HepG2 (cell line): Measurements from ENCODE around the gene GALNT15. TPM values are rescaled to one million over a fixed set of nuclear protein-coding genes. Genes with fewer than 3 reads are reported as not detected.

Experiments used
- AHDC1 ChIP-seq: sonication (generic); formaldehyde crosslinking; IDR thresholded peaks from 2 replicates; pipeline ENCODE4 v1.5.1; 2020; ENCODE audit warnings: mild to moderate bottlenecking, missing genetic modification reagents, borderline replicate concordance
- ARHGAP35 ChIP-seq: sonication (generic); formaldehyde crosslinking; IDR thresholded peaks from 2 replicates; pipeline ENCODE4 v1.9.0; 2022; ENCODE audit warnings: mild to moderate bottlenecking, inconsistent platforms, moderate library complexity, missing genetic modification reagents, borderline replicate concordance
- ARID3A ChIP-seq: IDR thresholded peaks from 2 replicates; pipeline ENCODE4 v1.6.1; 2012; ENCODE audit warnings: low read depth, low read length, improper control_type of control experiment
- BCL6 ChIP-seq: IDR thresholded peaks from 2 replicates; pipeline ENCODE4 v1.6.1; 2016; ENCODE audit warnings: missing genetic modification reagents, missing compliant biosample characterization
- CSRNP2 ChIP-seq: sonication (generic); formaldehyde crosslinking; conservative IDR thresholded peaks from 2 replicates; pipeline ENCODE4 v1.8.0; 2022; ENCODE audit warnings: low read depth, missing genetic modification reagents
- FOXC1 ChIP-seq: sonication (generic); formaldehyde crosslinking; IDR thresholded peaks from 2 replicates; pipeline ENCODE4 v1.8.0; 2022; ENCODE audit warnings: mild to moderate bottlenecking, missing genetic modification reagents, borderline replicate concordance
- IRF2 ChIP-seq: IDR thresholded peaks from 2 replicates; pipeline ENCODE4 v1.6.1; 2018; ENCODE audit warnings: missing genetic modification reagents, missing compliant biosample characterization
- MIXL1 ChIP-seq: IDR thresholded peaks from 2 replicates; pipeline ENCODE4 v1.6.1; 2016
- NR2F1 ChIP-seq, 2 experiments: fragments of 450-650 bp in 1 of 2; formaldehyde crosslinking in 1 of 2; IDR thresholded peaks; 2 replicates each; pipeline versions ENCODE4 v1.5.0 to v1.6.1; 2016 to 2020; ENCODE audit warnings: mild to moderate bottlenecking in 1 of 2, missing compliant biosample characterization in 1 of 2, missing genetic modification reagents in 1 of 2, moderate library complexity in 1 of 2
- RELA ChIP-seq: sonication (generic); formaldehyde crosslinking; IDR thresholded peaks from 2 replicates; pipeline ENCODE4 v1.4.0; 2020; ENCODE audit warnings: missing genetic modification reagents
- SOX13 ChIP-seq, 3 experiments: fragments of 450-650 bp in 1 of 3; sonication (generic) in 1 of 3; formaldehyde crosslinking in 1 of 3; IDR thresholded peaks in 2 of 3; conservative IDR thresholded peaks in 1 of 3; 2 replicates each; pipeline versions ENCODE4 v1.5.0 to v1.6.1; 2016 to 2020; ENCODE audit warnings: antibody characterized with exemption in 1 of 3, mild to moderate bottlenecking in 1 of 3, missing compliant biosample characterization in 1 of 3, missing genetic modification reagents in 1 of 3, moderate library complexity in 1 of 3
- SP2 ChIP-seq: sonication (generic); formaldehyde crosslinking; IDR thresholded peaks from 2 replicates; pipeline ENCODE4 v1.5.1; 2020; ENCODE audit warnings: mild to moderate bottlenecking, missing genetic modification reagents
- THAP7 ChIP-seq: sonication (generic); formaldehyde crosslinking; IDR thresholded peaks from 2 replicates; pipeline ENCODE4 v1.8.1; 2023; ENCODE audit warnings: mild to moderate bottlenecking, missing genetic modification reagents
- U2AF1 ChIP-seq: fragments of 200-400 bp; formaldehyde crosslinking; optimal IDR thresholded peaks from 2 replicates; pipeline ENCODE3; 2017; ENCODE audit warnings: mild to moderate bottlenecking, low read depth, low read length
- ZNF20 ChIP-seq: sonication (generic); formaldehyde crosslinking; IDR thresholded peaks from 2 replicates; pipeline ENCODE4 v1.4.0; 2020; ENCODE audit warnings: mild to moderate bottlenecking, moderate library complexity, missing genetic modification reagents
- ZNF331 ChIP-seq: sonication (generic); formaldehyde crosslinking; IDR thresholded peaks from 2 replicates; pipeline ENCODE4 v1.4.0; 2020; ENCODE audit warnings: missing genetic modification reagents
- ZZZ3 ChIP-seq: sonication (generic); formaldehyde crosslinking; IDR thresholded peaks from 2 replicates; pipeline ENCODE4 v1.4.0; 2020; ENCODE audit warnings: missing genetic modification reagents, mild to moderate bottlenecking, borderline replicate concordance
- polyA plus RNA-seq, 8 experiments: library from polyadenylated mRNA; depleted of rRNA in 3 of 8; stranded (reverse) in 7 of 8; unstranded in 1 of 8; fragments of >200 nt; fragmentation: Illumina TruSeq in 4 of 8; extraction: Trizol in 4 of 8; gene quantifications; 2 replicates each; pipeline versions ENCODE4 v1.2.1 to v1.2.3, GENCODE V29; 2011 to 2016; ENCODE audit warnings: low read depth in 4 of 8, missing spikeins in 1 of 8, mixed read lengths in 1 of 8; ENCODE audit not compliant: insufficient read depth in 1 of 8
- total RNA-seq, 5 experiments: library from RNA; depleted of rRNA; stranded (reverse); fragments of >200 nt; fragmentation: Illumina TruSeq; extraction: Trizol; gene quantifications; 2 replicates each; pipeline ENCODE4 v1.2.3, GENCODE V29; 2016; ENCODE audit warnings: low read depth in 1 of 5

The GALNT15 gene
- total and polyA plus RNA-seq, 2 of the 13 experiments (the other 11 are each of a cell fraction or from before 2014, with no cell fraction given) = 0.02 to 0.04 TPM

- TF ChIP-seq THAP7 (CRISPR knock-in tag) (no peak), CSRNP2 (CRISPR knock-in tag) (no peak), ZNF331 (CRISPR knock-in tag) (no peak), SP2 (CRISPR knock-in tag) (no peak), ARHGAP35 (no peak), RELA (no peak), SOX13 (IDR thresholded peaks at IDR 0.05) (no peak), SOX13 (CRISPR knock-in tag; conservative IDR thresholded peaks at IDR 0.05 in 1 of 2, IDR thresholded peaks at IDR 0.05 in 1 of 2) (0 out of 4 replicates have a peak, but pooled peaks of 1 of the 2 experiments have one; percentile 18), MIXL1 (CRISPR knock-in tag) (0 out of 2 replicates have a peak, but pooled peaks have one; percentile 25), AHDC1 (no peak), ZNF20 (no peak), NR2F1 (CRISPR knock-in tag; IDR thresholded peaks at IDR 0.05) (no peak), FOXC1 (CRISPR knock-in tag) (peak; percentile 27; the same call in 1 of the 2 replicates), U2AF1 (no peak), IRF2 (peak; percentile 42; the same call in 1 of the 2 replicates), BCL6 (peak; percentile 54; the same call in 1 of the 2 replicates), ARID3A (no peak), ZZZ3 (CRISPR knock-in tag) (no peak)
Observed at GRCh38 chr3:16177962-16178627, 3.6 kb downstream of the GALNT15 start (continued).
